ENCODE data around the gene SLC46A2.

Gene SLC46A2

DNA sequence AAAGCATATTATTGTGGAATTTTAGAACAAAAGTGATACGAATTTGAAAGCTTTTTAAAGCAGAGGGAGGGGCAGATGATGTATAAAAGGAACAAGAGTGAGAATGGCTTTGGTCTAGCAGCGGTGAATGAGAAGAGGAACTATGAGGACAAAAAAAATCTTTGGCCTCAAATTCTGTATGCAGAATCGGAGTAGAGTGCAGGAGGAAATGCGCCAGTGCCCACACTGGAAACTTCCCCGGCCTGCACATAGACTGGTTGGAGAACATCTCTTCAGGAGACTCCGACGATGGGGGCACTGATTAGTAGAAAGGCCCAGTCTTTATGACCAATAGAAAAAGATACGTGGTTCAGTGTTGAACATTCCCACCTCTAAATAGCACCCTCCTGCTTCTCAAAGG is 51.3 kb downstream of the SLC46A2 start:
- DNase-seq (ENCODE audit: extremely low spot score, insufficient read length, low read depth) (no peak), FAIRE-seq (no peak)

DNA sequence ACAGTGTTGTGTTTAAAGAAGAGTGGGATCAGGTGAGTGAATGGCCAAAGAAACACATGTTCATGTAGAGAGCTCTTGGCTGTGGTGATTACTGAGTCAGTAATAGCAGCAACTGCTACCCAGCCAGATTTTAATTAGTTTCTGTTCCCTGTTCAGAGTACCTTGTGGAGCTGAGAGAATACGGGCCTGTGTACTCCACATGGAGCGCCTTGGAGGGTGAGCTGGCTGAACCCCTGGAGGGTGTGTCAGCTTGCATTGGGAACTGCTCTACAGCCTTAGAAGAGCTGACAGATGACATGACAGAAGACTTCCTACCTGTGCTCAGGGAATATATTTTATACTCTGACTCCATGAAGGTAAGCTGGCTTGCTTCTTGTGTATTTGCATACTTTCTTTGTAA is 52.3 kb downstream of the SLC46A2 start:
- FAIRE-seq, result no peak

DNA sequence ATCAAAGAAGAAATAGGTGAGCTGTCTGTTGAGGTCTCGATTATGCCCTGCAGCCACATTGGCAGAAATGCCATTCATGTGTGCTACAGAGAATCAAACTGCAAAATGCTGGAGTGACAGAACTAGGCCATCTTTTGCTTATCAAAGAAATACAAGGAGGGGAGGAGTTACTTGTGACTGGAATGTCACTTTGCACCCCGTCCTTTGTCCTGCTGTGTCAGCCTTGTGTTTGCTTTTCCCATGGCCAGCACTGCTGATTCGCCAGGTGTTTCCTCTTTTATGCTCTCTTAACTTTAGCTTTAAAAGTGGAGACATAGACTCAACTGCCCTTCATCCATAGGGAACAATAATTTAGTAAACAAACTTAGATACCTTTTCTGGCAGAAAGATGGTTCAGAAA is 54.3 kb downstream of the SLC46A2 start:
- no peak for DNase-seq (ENCODE audit: extremely low spot score, insufficient read length, low read depth)
- no peak for FAIRE-seq

More for the DNA sequence above, 52.3 kb downstream of the SLC46A2 start:
- DNase-seq (ENCODE audit: extremely low spot score, insufficient read length, low read depth), result no peak

DNA sequence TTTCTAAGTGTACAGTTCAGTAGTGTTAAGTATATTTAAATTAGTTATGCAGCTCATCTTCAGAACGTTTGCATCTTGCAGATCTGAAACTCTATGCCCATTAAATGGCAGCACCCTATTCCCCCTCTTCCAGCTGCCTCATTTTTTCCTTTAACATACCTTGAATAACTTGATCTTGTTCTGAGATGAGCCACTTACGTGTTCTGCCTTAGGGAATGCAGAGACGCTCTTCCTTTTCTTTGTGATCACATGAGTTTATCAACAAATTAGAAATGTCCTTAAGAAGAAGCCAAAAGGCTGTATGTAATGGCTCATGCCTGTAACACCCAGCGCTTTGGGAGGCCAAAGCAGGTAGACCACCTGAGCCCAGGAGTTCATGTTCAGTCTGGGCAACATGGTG is 57.6 kb downstream of the SLC46A2 start:
- FAIRE-seq (no peak), DNase-seq (ENCODE audit: extremely low spot score, insufficient read length, low read depth) (no peak)

DNA sequence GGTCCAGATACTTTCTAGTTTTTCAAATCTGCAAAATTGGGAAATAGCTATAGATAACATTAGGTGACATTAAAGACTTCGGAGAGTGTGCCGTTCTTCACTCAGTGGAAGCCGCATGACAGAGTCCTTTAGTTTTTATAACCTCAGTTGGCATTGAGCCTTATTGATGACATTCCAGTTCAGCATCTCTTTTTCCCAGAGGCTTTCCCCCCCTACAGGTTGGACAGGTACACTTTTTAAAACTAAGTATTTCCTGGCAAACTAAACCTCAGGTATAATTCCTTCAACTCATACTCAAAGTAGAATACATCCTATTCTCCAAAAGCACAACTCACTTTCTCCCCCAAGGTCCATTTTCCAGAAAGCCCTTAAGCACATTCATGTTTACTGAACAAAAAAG is 58.7 kb downstream of the SLC46A2 start:
- FAIRE-seq, result no peak

DNA sequence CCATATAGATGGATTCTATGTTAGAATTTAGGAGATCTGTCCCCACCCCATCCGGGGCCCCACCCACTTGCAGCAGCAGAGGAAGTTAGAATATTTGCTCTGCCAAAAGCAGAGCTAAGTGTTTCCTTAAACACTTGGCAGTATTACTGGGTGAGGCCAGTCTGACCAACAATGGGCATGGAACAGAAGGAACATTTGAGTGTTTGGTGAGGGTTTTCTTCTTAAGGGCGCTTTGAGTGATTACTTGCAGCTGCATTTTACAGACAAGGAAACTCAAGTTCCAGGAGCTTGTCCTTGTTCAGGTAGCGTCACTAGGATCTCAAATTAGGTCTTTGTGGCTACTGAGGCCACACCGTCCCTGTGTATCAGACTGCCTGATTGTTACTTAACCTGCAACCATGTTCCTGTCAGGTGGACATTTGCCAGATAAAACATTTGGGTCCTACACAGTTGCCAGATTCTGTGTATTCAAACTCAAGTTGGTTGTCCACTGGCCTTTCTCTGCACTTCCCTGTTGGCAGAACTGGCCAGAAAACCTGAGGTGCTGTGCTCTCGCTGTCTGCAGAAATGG is 59.3 kb downstream of the SLC46A2 start:
- FAIRE-seq (no peak), DNase-seq (ENCODE audit: extremely low spot score, insufficient read length, low read depth) (no peak)

More for the DNA sequence above, 58.7 kb downstream of the SLC46A2 start:
- no peak for DNase-seq (ENCODE audit: extremely low spot score, insufficient read length, low read depth)

All from GM18507 (cell line).